Esophagus muscularis mucosa (tissue), 4 donors: ENCODE measurements around the gene SNAPC4. TPM values are rescaled to one million over a fixed set of nuclear protein-coding genes. Genes with fewer than 3 reads are reported as not detected.

Experiments
- DNase-seq: peaks from one replicate; pipeline ENCODE4 v3.0.0-alpha.2; 2017; ENCODE audit errors: extremely low spot score
- H3K27ac ChIP-seq, 4 donors: fragments of 200-600 bp; sonication (generic); replicated peaks in 1 of 4; 1 replicate in 3 of 4; 2 replicates in 1 of 4; pipeline ENCODE4 v1.5.1; 2016 to 2019; ENCODE audit warnings: mild to moderate bottlenecking in 1 of 4
- H3K27me3 ChIP-seq, 4 donors: fragments of 200-600 bp; sonication (generic); one replicate each; pipeline versions ENCODE4 v1.5.1 to v1.6.0; 2016 to 2019
- H3K36me3 ChIP-seq, 4 donors: fragments of 200-600 bp; sonication (generic); one replicate each; pipeline ENCODE4 v1.5.1; 2016 to 2019
- H3K4me1 ChIP-seq, 4 donors: fragments of 200-600 bp; sonication (generic); one replicate each; pipeline ENCODE4 v1.5.1; 2016 to 2019
- H3K4me3 ChIP-seq, 4 donors: fragments of 200-600 bp; sonication (generic); 1 replicate in 2 of 4; 2 replicates in 2 of 4; pipeline ENCODE4 v1.5.1; 2016 to 2019; ENCODE audit warnings: mild to moderate bottlenecking in 4 of 4, moderate library complexity in 1 of 4
- H3K9me3 ChIP-seq, 4 donors: fragments of 200-600 bp; sonication (generic); 1 replicate in 3 of 4; 2 replicates in 1 of 4; pipeline ENCODE4 v1.5.1; 2016 to 2019
- EP300 ChIP-seq: sonication (generic); formaldehyde crosslinking; IDR thresholded peaks from one replicate; pipeline ENCODE4 v1.6.1; 2017; ENCODE audit warnings: antibody characterized with exemption
- POLR2A ChIP-seq: fragments of 450-650 bp; IDR thresholded peaks from one replicate; pipeline ENCODE4 v1.6.1; 2017; ENCODE audit warnings: antibody characterized with exemption, moderate library complexity, mild to moderate bottlenecking, low read depth
- POLR2AphosphoS5 ChIP-seq, 2 donors: sonication (generic); formaldehyde crosslinking; IDR thresholded peaks; one replicate each; pipeline ENCODE4 v1.6.1; 2017; ENCODE audit warnings: antibody characterized with exemption in 2 of 2
- WGBS: methylation state at CpG from one replicate; pipeline ENCODE4 v1.1.5; 2018; 5-methylcytosine and 5-hydroxymethylcytosine counted together
- intact Hi-C: fragments of 100-400 bp; cut with DNase I; formaldehyde crosslinking; loops from one replicate; pipeline ENCODE4 v1.15.1; 2023
- total RNA-seq, 4 donors: library from RNA; depleted of rRNA; stranded (reverse); fragments of >200 nt; gene quantifications; one replicate each; pipeline versions ENCODE4 v1.1.0 to v1.2.1, GENCODE V29; 2016
- TF ChIP-seq, protein P1 (sequence below), 3 experiments: fragments of 200-600 bp in 2 of 3; fragments of 450-650 bp in 1 of 3; sonication (generic) in 2 of 3; IDR thresholded peaks; one replicate each; pipeline ENCODE4 v1.5.1; 2017 to 2019; ENCODE audit warnings: antibody characterized with exemption in 3 of 3, mild to moderate bottlenecking in 2 of 3, moderate library complexity in 1 of 3

SNAPC4 gene
- total RNA-seq, 4 donors from 2014 or later: 3.3 to 8.4 (median 4.9) TPM

DNA sequence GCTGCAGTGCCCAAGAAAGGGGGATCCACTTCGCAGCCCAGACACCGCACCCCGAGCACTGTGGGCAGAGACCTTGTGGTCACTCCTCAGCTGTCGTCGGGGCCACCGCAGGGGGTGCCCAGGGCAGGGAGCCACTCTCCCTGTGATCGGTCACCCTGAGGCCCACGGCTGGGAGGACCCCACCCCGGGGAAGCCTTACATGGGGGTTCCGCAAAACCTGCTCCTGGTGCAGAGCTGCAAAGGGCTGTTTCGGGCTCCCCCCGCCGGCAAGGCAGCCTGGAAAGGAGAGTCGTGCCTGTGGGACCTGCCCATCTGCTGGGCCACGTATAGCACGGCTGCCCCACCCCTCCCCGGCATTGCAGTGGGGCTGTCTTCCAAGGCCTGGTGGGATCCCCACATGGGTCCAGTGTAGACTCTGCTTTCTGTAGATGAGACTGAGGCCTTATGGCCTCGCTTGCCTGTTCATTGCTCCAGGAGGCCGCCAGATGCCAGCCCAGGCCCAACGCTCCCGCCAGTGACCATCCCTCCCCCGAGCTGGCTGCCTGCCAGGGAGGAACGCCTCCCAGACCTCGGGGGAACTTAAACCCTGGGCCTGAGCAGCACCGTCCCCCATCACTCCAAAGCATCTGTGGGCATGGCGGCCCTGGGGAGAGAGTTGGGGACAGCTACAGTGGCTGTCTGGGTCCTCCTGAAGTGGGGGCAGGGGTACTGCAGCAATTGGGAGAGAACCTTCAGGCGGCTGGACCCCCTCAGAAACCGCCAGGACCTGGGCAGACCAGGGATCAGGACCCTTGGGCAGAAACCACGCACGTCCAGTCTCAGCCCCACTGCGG, 34.8 kb downstream of the SNAPC4 start:
- peaks cover 0 to 28% (median 0%) of the 10 kb centered on the region in 4 donors for H3K27me3 ChIP-seq
- no peak overlapping the region for H3K27ac ChIP-seq
- H3K36me3 ChIP-seq: peaks cover 0 to 4% (median 2%) of the 10 kb centered on the region in 4 donors
- H3K4me1 ChIP-seq: peaks cover 29 to 39% (median 37%) of the 10 kb centered on the region in 4 donors
- no peaks in the 10 kb centered on the region for H3K9me3 ChIP-seq
- intact Hi-C loops: no loop called here
- no peak for TF ChIP-seq POLR2A
- TF ChIP-seq, protein P1, sequence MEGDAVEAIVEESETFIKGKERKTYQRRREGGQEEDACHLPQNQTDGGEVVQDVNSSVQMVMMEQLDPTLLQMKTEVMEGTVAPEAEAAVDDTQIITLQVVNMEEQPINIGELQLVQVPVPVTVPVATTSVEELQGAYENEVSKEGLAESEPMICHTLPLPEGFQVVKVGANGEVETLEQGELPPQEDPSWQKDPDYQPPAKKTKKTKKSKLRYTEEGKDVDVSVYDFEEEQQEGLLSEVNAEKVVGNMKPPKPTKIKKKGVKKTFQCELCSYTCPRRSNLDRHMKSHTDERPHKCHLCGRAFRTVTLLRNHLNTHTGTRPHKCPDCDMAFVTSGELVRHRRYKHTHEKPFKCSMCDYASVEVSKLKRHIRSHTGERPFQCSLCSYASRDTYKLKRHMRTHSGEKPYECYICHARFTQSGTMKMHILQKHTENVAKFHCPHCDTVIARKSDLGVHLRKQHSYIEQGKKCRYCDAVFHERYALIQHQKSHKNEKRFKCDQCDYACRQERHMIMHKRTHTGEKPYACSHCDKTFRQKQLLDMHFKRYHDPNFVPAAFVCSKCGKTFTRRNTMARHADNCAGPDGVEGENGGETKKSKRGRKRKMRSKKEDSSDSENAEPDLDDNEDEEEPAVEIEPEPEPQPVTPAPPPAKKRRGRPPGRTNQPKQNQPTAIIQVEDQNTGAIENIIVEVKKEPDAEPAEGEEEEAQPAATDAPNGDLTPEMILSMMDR (IDR thresholded peaks at IDR 0.05): no peak
- no peak for TF ChIP-seq EP300
- no peak for TF ChIP-seq POLR2AphosphoS5 (IDR thresholded peaks at IDR 0.05)
- DNase-seq: no peak
- WGBS: 70% methylated on average over 2 of the region's 31 CpGs
- no peak overlapping the region for H3K4me3 ChIP-seq

DNA sequence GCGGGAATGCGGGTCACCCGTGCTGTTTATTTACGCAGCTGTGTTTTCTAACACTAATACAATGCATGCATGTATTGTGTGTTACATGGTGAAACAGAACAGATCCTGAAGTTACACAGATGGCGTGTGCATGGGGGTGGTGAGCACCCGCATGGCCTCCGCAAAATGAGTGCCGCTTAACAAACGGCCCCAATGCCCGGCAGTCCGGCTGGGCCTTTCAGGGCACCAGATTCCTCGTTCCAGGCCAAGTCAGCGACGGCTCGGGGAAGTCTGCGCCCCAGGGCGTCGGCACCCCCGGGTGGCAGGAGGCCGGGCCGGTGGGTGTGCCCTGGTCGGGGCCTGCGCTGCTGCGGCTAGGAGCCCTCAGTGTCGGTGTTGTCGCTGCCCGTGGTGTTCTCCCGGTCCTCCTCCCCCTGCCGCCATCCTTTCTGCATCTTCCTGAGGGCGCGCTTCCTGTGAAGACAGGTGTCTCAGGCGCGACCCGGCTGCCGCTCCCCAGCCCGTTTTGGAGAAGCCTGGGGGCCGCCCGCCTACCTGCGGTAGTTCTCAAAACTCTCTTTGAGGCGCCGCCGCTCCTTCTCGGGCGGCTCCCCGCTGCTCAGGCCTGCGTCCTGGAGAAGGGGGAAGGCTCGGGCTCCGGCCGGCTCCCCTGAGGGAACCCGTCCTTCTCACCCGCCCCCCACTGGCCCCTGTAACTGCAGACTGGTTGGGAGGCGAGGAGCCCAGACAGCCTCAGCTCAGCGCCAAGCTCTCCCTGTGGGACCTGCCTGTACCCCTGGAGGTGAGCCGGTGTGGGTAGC, 35.8 kb downstream of the SNAPC4 start:
- DNase-seq: no peak
- 0% methylated on average over 4 of the region's 54 CpGs for WGBS
- peaks cover 29 to 39% (median 37%) of the 10 kb centered on the region in 4 donors for H3K4me1 ChIP-seq
- no peak for TF ChIP-seq EP300
- peaks cover 0 to 9% (median 4%) of the 10 kb centered on the region in 4 donors for H3K36me3 ChIP-seq
- intact Hi-C loops: loop anchor here (2.0 kb wide), 1 partner anchor 21 kb away; no protein-coding TSS in a partner anchor
- no peaks in the 10 kb centered on the region for H3K9me3 ChIP-seq
- H3K4me3 ChIP-seq: peak overlapping the region; percentile 87 to 100 (median 93)
- no peak overlapping the region for H3K27ac ChIP-seq
- peaks cover 0 to 28% (median 0%) of the 10 kb centered on the region in 4 donors for H3K27me3 ChIP-seq

DNA sequence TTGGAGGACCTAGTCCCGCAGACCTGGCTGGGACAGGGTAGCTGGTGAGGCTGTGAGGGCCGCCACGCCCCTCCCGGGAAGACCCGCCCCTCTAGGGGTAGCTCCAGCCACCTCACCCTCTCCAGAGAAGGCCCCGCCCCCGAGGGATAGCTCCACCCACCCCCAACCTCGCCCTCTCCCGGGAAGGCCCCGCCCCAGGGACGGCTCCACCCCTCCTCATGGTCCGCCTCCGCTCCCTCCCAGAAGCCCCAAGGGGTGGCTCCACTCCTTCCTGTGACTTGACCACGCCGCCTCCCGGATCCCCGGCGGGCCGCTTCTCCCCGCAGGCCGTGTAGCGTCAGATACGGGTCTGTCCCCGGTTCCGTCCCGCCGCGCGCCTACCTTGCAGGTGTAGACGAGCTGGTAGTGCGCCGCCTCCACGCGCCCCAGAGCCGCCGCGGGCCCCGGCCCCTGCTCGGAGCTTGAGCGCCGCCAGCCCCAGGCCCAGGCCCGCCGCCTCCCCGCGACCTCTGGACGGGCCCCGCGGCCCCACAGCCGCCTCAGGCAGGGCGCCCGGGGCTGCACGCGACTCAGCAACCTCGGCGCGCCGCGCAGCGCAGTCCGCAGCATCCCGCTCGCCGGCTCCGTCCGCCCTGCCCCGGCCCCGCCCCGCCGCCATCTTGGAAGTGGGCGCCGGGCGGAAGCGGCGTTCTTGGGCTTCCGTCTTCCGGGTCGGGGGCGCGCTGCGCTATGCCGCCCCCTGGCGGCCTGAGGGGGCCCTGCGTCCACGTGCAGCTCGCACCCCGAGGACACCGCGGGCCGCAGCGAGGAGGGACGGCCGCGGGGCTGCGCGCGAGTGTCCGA, 36.6 kb downstream of the SNAPC4 start, which contains the start of gene DNLZ:
Gene DNLZ (minus strand): TSS at position 639 of the 843 bp plus-strand sequence. CDS start 30 bp downstream, at position 609.
- H3K4me3 ChIP-seq: peak within 1 kb of the TSS; percentile 87 to 100 (median 93)
- H3K4me1 ChIP-seq: peaks cover 29 to 39% (median 37%) of the 10 kb centered on the region in 4 donors
- H3K27me3 ChIP-seq: peaks cover 0 to 28% (median 0%) of the 10 kb centered on the region in 4 donors
- peaks cover 0 to 17% (median 8%) of the 10 kb centered on the region in 4 donors for H3K36me3 ChIP-seq
- TF ChIP-seq EP300 (no peak), POLR2AphosphoS5 (IDR thresholded peaks at IDR 0.05) (peak; percentile 81 to 91), POLR2A (peak; percentile 78)
- TF ChIP-seq, protein P1 (IDR thresholded peaks at IDR 0.05): peak in 2 of 3 experiments; percentile 99
- WGBS: 0% methylated on average over 4 of the region's 97 CpGs
- H3K9me3 ChIP-seq: no peaks in the 10 kb centered on the region
- intact Hi-C loops: loop anchor here (2.0 kb wide), 1 partner anchor 21 kb away; no protein-coding TSS in a partner anchor
- H3K27ac ChIP-seq: peak within 1 kb of the TSS; percentile 84 to 96 (median 94)
- peak; percentile 99 for DNase-seq

DNA sequence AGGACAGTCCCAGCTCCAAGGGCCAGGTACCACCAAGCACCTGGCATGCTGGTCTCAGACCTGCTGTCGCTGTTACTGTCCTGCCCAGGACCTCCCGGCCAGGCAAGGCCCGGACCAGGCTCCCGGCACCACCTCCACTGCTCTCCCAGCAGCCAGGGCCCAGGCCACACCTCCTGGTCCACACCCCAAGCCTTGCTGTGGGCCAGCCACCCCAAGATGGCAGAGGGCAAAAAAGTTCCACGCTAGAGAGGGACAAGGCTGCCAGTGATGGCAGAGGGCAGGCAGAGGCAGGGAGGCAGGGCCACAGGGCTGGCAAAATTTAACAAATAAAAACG, 37.6 kb downstream of the SNAPC4 start:
- no peak overlapping the region for H3K4me3 ChIP-seq
- H3K9me3 ChIP-seq: no peaks in the 10 kb centered on the region
- peaks cover 0 to 28% (median 0%) of the 10 kb centered on the region in 4 donors for H3K27me3 ChIP-seq
- no peak for DNase-seq
- peaks cover 0 to 26% (median 16%) of the 10 kb centered on the region in 4 donors for H3K36me3 ChIP-seq
- peaks cover 29 to 39% (median 37%) of the 10 kb centered on the region in 4 donors for H3K4me1 ChIP-seq
- WGBS: 94% methylated on average over 5 of the region's 6 CpGs
- intact Hi-C loops: loop anchor here (2.0 kb wide), 1 partner anchor 20 kb away; no protein-coding TSS in a partner anchor
- no peak for TF ChIP-seq POLR2AphosphoS5 (IDR thresholded peaks at IDR 0.05)
- no peak for TF ChIP-seq EP300
- TF ChIP-seq, protein P1 (IDR thresholded peaks at IDR 0.05): no peak
- TF ChIP-seq POLR2A: no peak
- peak overlapping the region in 3 of 4 donors; percentile 94 to 96 (median 95) for H3K27ac ChIP-seq
